CD4-positive, alpha-beta T cell treated with Interferon gamma for 1 hour (primary cell): Measurements from ENCODE around the gene ARFIP1.
"Not testable (repeated sequence)": the region's sequence is repeated elsewhere in the genome, so short reads cannot be mapped to it uniquely, and the experiment has no call there.

ENCODE experiments used
- DNase-seq: peaks from one replicate; pipeline ENCODE4 v3.0.0-alpha.2; 2020

ARFIP1 gene

DNA sequence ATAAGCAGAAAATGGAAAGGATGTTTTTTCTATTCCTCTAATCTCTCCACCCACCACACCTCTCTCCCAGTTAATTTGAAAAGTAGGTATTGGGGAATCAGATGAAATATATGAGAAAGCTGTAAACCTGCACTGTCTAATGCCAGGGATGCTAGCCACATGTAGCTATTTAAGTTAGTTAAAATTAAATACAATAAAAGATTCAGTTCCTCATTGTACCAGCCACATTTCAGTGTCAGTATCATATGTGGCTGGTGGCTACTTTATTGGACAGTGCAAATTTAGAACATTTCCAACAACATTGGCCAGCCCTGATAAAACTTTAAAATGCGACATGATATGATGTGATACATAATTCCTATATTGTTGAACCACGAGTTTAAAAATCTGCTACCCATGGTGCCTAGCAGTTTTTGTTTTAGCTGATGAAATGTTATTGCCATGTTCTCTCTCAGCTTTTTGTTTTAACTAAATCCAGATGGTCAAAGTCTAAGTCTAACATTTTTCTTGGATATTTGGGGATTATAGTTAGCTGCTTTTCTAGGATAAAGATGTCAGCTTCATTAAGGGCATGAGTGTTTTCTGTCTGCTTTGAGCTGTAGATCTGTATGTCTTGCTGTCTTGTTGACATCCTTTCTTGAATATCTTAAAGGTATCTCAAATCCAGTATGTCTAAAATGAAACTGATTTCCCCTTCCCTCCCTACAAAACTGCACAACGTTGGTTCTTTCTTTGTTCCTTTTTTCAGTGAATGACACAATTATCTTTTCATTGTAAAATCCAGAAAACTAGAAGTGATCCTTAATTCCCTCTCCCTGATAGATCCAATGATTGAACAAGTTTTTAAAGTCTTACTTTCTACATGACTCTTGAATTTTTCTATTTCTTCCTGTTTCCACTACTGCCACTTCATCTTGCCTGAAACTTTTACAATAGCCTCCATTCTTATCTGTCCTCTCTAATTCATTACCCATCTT is 6.2 kb downstream of the ARFIP1 start:
- DNase-seq, result no peak

- DNase-seq, result no peak
Observed at GRCh38 chr4:152786627-152787026, 6.9 kb downstream of the ARFIP1 start.

- no peak for DNase-seq
Observed at GRCh38 chr4:152795891-152796290, 16.1 kb downstream of the ARFIP1 start.

DNA sequence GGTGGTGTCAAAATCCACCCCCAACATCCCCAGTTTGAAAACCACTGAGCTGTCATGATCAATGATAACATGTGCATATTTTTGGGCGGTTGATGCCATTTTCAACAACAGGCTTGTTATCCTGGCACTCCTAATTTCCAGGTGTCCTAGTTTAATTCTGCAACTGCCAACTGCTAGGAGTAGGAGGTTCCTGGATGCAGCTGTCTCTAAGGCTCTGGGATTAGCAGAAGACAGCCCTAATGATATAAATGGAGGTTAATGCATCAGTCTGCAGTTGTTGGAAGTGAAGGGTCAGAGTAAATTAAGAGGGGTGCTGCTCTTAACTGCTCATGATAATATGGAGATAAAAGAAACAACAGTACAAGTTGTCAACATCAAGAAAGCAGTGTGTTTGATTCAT is 23.8 kb downstream of the ARFIP1 start:
- DNase-seq, result no peak

DNA sequence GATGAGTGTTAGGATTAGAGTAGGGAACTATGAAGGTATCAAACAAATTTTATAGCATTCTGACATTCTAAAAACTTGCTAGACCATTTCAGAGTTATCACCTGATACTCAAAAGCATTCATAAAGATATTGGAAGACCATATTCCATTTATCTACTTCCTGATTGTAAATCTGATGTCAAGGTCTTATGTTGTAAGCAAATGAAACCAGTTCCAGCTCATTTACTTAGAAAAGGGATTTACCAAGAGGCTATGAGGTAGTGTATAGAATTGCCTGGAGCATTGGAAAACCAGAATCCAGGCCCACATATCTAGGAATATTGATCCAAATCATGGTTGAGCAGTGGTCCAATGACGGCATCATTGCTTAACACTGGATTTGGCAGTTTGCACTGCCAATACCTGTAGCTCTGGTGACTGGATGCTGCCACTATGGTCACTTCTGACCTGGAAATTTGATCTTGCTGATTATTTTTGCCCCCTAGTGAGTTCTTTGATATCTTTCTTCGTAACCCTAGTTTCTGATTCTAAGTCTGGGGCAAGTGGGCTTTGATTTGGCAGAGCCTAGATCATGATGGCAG is 25.4 kb downstream of the ARFIP1 start:
- DNase-seq, result no peak

- DNase-seq, result no peak
Observed at GRCh38 chr4:152805818-152806217, 26.1 kb downstream of the ARFIP1 start.

- DNase-seq, result no peak
Observed at GRCh38 chr4:152806501-152807125, 26.9 kb downstream of the ARFIP1 start.

GRCh38 chr4:152807294-152807829 is 27.6 kb downstream of the ARFIP1 start:
- DNase-seq, result no peak

GRCh38 chr4:152808670-152809069 is 28.9 kb downstream of the ARFIP1 start:
- DNase-seq, result no peak

GRCh38 chr4:152810715-152811287 is 31.0 kb downstream of the ARFIP1 start:
- no peak for DNase-seq

DNA sequence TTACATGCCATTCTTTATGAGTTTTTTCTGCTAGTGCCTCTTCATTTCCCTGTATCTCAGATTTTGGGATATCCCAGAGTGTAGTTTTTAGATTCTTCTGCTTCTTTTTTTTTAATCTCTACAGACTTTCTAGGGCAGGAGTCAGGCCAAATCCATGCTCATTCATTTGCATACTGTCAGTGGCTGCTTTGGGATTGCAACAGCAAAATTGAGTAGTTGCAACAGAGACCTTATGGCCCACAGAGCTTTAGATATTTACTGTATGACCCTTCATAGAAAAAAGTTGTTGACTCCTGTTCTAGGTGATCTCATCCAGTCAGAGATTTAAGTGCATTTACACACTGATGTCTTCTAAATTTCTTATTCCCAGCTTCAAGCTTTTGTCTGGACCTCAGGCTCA is 35.3 kb downstream of the ARFIP1 start:
- no peak for DNase-seq

GRCh38 chr4:152817331-152817730 is 37.6 kb downstream of the ARFIP1 start:
- no peak for DNase-seq

GRCh38 chr4:152819026-152819645 is 39.4 kb downstream of the ARFIP1 start:
- no peak for DNase-seq

GRCh38 chr4:152820073-152820472 is 40.3 kb downstream of the ARFIP1 start:
- DNase-seq, result no peak

DNA sequence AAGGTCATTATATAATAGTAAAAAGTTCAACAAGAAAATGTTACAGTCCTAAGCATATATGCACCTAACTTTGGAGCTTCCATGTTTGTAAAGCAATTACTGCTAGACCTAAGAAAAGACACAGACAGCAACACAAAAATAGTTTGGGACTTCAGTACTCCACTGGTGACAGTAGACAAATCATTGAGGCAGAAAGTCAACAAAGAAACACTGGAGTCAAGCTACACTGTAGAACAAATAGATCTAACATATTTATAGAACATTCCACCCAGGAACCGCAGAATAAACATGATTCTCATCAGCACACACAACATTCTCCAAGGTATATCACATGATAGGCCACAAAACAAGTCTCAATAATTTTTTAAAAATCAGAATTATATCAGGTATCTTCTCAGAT is 42.6 kb downstream of the ARFIP1 start:
- no peak for DNase-seq

DNA sequence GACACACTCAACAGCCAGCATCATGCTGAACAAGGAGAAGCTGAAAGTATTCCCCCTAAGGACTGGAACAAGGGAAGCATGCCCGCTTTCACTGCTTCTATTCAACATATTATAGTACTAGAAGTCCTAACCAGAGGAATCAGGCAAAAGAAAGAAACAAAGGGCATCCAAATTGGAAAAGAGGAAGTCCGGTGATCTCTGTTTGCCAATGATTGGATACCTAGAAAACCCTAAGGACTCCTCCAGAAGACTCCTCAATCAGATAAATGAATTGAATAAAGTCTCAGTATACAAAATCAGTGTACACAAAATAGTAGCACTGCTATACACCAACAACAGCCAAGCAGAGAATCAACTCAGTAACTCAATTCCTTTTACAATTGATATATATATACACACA is 44.8 kb downstream of the ARFIP1 start:
- no peak for DNase-seq

DNA sequence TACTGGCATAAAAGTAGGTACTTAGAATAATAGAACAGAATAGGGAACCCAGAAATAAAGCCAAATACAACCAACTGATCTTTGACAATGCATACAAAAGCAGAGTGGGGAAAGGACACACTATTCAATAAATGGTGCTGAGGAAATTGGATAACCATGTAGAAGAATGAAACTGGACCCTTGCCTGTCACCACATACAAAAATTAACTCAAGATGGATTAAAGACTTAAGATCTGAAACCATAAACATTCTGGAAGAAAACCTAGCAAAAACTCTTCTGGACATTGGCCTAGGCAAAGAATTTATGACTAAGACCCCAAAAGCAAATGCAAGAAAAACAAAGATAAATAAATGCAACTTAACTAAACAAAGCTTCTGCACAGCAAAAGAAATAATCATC is 45.6 kb downstream of the ARFIP1 start:
- DNase-seq, result no peak

- no peak for DNase-seq
Observed at GRCh38 chr4:152828122-152828521, 48.4 kb downstream of the ARFIP1 start.

GRCh38 chr4:152831416-152831815 is 51.7 kb downstream of the ARFIP1 start:
- no peak for DNase-seq

- no peak for DNase-seq
Observed at GRCh38 chr4:152836936-152837335, 57.2 kb downstream of the ARFIP1 start.

- not testable (repeated sequence) for DNase-seq
Observed at GRCh38 chr4:152839729-152840128, 60.0 kb downstream of the ARFIP1 start.

GRCh38 chr4:152843481-152844090 is 63.8 kb downstream of the ARFIP1 start:
- no peak for DNase-seq
